Liver (tissue), 9 donors: ENCODE data around the gene NISCH. TPM values are rescaled to one million over a fixed set of nuclear protein-coding genes. Genes with fewer than 3 reads are reported as not detected.

ENCODE experiments used
- DNase-seq: peaks from one replicate; pipeline ENCODE4 v3.0.0-alpha.2; 2017; ENCODE audit warnings: low spot score
- H3K27ac ChIP-seq, 2 donors: one replicate each; pipeline ENCODE4 v1.7.0; 2013; ENCODE audit warnings: inconsistent platforms in 2 of 2, low read length in 2 of 2, control low read depth in 1 of 2, low read depth in 1 of 2, mild to moderate bottlenecking in 1 of 2
- H3K27me3 ChIP-seq, 4 donors: one replicate each; pipeline versions ENCODE4 v1.6.1 to v1.7.0; 2013; ENCODE audit warnings: low read length in 3 of 4, inconsistent platforms in 1 of 4, mild to moderate bottlenecking in 1 of 4, moderate library complexity in 1 of 4; ENCODE audit not compliant: control insufficient read depth in 4 of 4, insufficient read depth in 4 of 4
- H3K36me3 ChIP-seq, 4 donors: one replicate each; pipeline versions ENCODE4 v1.6.1 to v1.7.0; 2013; ENCODE audit warnings: low read length in 3 of 4, mild to moderate bottlenecking in 3 of 4, low read depth in 1 of 4, moderate library complexity in 1 of 4; ENCODE audit not compliant: control insufficient read depth in 4 of 4, insufficient read depth in 3 of 4
- H3K4me1 ChIP-seq, 4 donors: one replicate each; pipeline versions ENCODE4 v1.6.1 to v1.7.0; 2013; ENCODE audit warnings: low read length in 3 of 4, mild to moderate bottlenecking in 3 of 4, moderate library complexity in 1 of 4; ENCODE audit not compliant: control insufficient read depth in 4 of 4, insufficient read depth in 4 of 4
- H3K4me3 ChIP-seq, 3 donors: one replicate each; pipeline versions ENCODE4 v1.6.1 to v1.7.0; 2013; ENCODE audit warnings: low read length in 3 of 3, control low read depth in 1 of 3, low read depth in 1 of 3, mild to moderate bottlenecking in 1 of 3
- H3K9ac ChIP-seq, 2 donors: one replicate each; pipeline ENCODE4 v1.7.0; 2013; ENCODE audit warnings: low read length in 2 of 2, mild to moderate bottlenecking in 2 of 2, moderate library complexity in 2 of 2, control low read depth in 1 of 2, low read depth in 1 of 2
- H3K9me3 ChIP-seq, 4 donors: one replicate each; pipeline versions ENCODE4 v1.6.1 to v1.7.0; 2013; ENCODE audit warnings: low read length in 3 of 4; ENCODE audit not compliant: control insufficient read depth in 4 of 4
- EGR1 ChIP-seq, 2 donors: IDR thresholded peaks; 2 replicates each; pipeline ENCODE4 v1.6.1; 2016 to 2018; ENCODE audit warnings: antibody characterized with exemption in 2 of 2, low read depth in 2 of 2
- FOXA1 ChIP-seq: IDR thresholded peaks from 2 replicates; pipeline ENCODE4 v1.6.1; 2016; ENCODE audit warnings: antibody characterized with exemption
- FOXA2 ChIP-seq: IDR thresholded peaks from 2 replicates; pipeline ENCODE4 v1.6.1; 2016; ENCODE audit warnings: antibody characterized with exemption
- GABPA ChIP-seq, 2 donors: IDR thresholded peaks in 1 of 2; conservative IDR thresholded peaks in 1 of 2; 2 replicates each; pipeline ENCODE4 v1.6.1; 2016; ENCODE audit warnings: antibody characterized with exemption in 2 of 2, mild to moderate bottlenecking in 1 of 2, moderate library complexity in 1 of 2
- HNF4A ChIP-seq, 2 donors: conservative IDR thresholded peaks; 2 replicates each; pipeline ENCODE4 v1.6.1; 2016; ENCODE audit warnings: antibody characterized with exemption in 2 of 2, mild to moderate bottlenecking in 2 of 2
- HNF4G ChIP-seq: IDR thresholded peaks from 2 replicates; pipeline ENCODE4 v1.6.1; 2016; ENCODE audit warnings: antibody characterized with exemption
- JUND ChIP-seq, 2 donors: IDR thresholded peaks; 2 replicates each; pipeline ENCODE4 v1.6.1; 2016; ENCODE audit warnings: antibody characterized with exemption in 2 of 2
- NR2F2 ChIP-seq: IDR thresholded peaks from 2 replicates; pipeline ENCODE4 v1.6.1; 2016; ENCODE audit warnings: antibody characterized with exemption
- RAD21 ChIP-seq, 2 donors: IDR thresholded peaks; 2 replicates each; pipeline ENCODE4 v1.6.1; 2016; ENCODE audit warnings: antibody characterized with exemption in 2 of 2, mild to moderate bottlenecking in 2 of 2
- RXRA ChIP-seq, 2 donors: IDR thresholded peaks; 2 replicates each; pipeline ENCODE4 v1.6.1; 2017 to 2018; ENCODE audit warnings: antibody characterized with exemption in 2 of 2, mild to moderate bottlenecking in 1 of 2
- SP1 ChIP-seq: IDR thresholded peaks from 2 replicates; pipeline ENCODE4 v1.6.1; 2018; ENCODE audit warnings: antibody characterized with exemption, mild to moderate bottlenecking
- TAF1 ChIP-seq: conservative IDR thresholded peaks from 2 replicates; pipeline ENCODE4 v1.6.1; 2016; ENCODE audit warnings: antibody characterized with exemption, mild to moderate bottlenecking
- YY1 ChIP-seq: IDR thresholded peaks from 2 replicates; pipeline ENCODE4 v1.6.1; 2016; ENCODE audit warnings: antibody characterized with exemption, mild to moderate bottlenecking
- WGBS: extraction: QIAGEN DNeasy Blood & Tissue Kit; methylation state at CpG from one replicate; pipeline ENCODE4 v1.1.7; 2013; 5-methylcytosine and 5-hydroxymethylcytosine counted together
- polyA plus RNA-seq, 2 donors: library from polyadenylated mRNA; stranded (reverse) in 1 of 2; unstranded in 1 of 2; fragments of 200-250 nt in 1 of 2; fragments of >200 nt in 1 of 2; fragmentation: Nextera tagmentation in 1 of 2; extraction: Ambion mirVana in 1 of 2; gene quantifications; one replicate each; pipeline versions ENCODE4 v1.2.1 to v1.2.3, GENCODE V29; 2013 to 2015
- total RNA-seq, 2 donors: library from RNA; depleted of rRNA; stranded (reverse); fragments of >200 nt; gene quantifications; one replicate each; pipeline ENCODE4 v1.2.3, GENCODE V29; 2014
- TF ChIP-seq, protein P1 (sequence below): IDR thresholded peaks from 2 replicates; pipeline ENCODE4 v1.6.1; 2016; ENCODE audit warnings: antibody characterized with exemption
- TF ChIP-seq, protein P2 (sequence below): IDR thresholded peaks from 2 replicates; pipeline ENCODE4 v1.6.1; 2016; ENCODE audit warnings: antibody characterized with exemption
- TF ChIP-seq, protein P3 (sequence below): IDR thresholded peaks from 2 replicates; pipeline ENCODE4 v1.6.1; 2016; ENCODE audit warnings: antibody characterized with exemption, mild to moderate bottlenecking
- TF ChIP-seq, protein P4 (sequence below): fragments of 150-350 bp; IDR thresholded peaks from 2 replicates; pipeline ENCODE4 v1.5.1; 2017; ENCODE audit warnings: improper control_type of control experiment, low read depth, low read length; ENCODE audit not compliant: missing input control
- TF ChIP-seq, protein P5 (sequence below): IDR thresholded peaks from 2 replicates; pipeline ENCODE4 v1.6.1; 2016; ENCODE audit warnings: antibody characterized with exemption
- donor health status: healthy.
- donor health status: healthy.
- donor health status: healthy.
- donor health status: healthy.
- donor health status: healthy.

NISCH gene
- total and polyA plus RNA-seq, 4 donors: 10.8 to 39.8 (median 17.6) TPM

DNA sequence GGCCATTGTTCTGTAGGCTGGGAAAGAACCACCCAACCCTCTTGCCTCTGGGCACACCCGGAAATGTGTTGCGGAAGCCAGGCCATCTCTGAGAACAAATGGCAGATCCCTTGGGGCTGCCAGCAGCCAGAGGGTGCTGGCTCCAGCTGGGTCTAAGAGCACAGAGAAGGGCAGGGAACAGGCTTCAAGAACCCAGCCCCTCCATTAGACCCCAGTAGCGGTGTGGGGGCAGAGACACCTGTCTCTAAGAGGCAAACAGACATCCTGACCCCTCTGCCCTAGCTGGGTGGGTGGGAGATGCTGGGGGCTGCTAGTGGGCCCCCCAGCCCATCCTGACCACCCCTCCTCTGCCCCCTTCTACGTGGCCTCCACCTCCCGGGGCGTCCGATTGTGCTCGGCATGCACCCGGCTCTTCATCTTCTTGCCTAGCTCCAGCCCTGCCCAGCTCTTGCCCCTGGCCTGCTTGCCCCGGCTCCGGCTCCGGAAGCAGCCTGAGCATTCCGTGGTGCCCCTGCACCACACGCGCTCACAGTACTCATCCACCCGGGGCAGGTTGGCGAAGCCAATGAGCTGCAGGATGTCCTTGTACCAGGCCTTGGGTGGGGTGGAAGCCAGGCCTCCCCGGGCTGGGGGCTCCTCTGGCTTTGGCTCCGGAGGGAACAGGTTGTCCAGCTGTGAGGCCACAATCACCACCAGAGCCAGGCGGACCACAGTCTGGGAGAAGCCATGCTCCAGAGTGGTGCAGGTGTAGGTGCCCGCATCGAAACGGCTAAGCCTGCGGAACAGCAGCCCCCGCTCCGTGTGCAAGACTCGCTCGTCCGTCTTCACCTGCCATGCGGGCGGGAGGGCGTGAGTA lies 19.9 kb upstream of the NISCH start:
- Histone ChIP-seq H3K9me3 (no peaks in the 10 kb centered on the region), H3K4me1 (no peaks in the 10 kb centered on the region), H3K9ac (no peak overlapping the region), H3K36me3 (no peaks in the 10 kb centered on the region), H3K4me3 (no peak overlapping the region), H3K27ac (no peak overlapping the region), H3K27me3 (no peaks in the 10 kb centered on the region)
- TF ChIP-seq TAF1 (no peak), HNF4G (no peak), RXRA (IDR thresholded peaks at IDR 0.05) (no peak), FOXA1 (no peak), EGR1 (IDR thresholded peaks at IDR 0.05; ENCODE audit: low read depth in 2 of 2) (no peak), NR2F2 (no peak)
- no peak for DNase-seq
- WGBS: 96% methylated on average over 32 of the region's 32 CpGs

DNA sequence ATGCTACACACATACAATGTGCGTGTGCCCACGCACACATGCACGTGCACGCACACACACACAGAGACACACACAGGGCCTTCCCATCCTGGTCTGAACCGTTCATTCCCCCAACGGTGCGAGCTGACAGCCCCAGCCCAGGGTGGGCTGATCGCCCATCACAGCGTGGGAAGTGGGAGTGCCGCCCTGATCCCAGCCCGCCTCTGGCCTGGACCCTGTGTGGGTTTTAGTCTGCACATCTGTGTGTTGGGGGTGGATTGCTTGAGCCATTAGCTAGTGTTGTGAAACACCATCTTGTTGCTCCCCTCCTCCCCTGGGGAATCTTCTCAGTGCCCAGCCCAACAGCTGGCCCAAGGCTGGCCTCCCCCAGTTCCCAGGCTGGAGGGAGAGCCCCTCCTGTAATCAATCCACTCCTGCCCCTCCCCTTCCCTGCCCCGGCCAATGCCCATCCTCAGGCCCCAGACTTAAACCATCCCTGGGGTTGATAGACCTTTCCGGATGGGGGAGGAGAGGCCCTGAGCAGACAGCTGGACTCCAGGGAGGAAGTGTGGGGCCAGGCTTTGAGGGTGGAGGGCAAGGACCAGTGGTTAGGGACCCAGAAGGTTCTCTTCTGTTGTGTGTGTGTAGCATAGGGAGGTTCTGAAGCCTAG lies 18.8 kb upstream of the NISCH start:
- no peak for DNase-seq
- no peak overlapping the region for H3K4me3 ChIP-seq
- 91% methylated on average over 13 of the region's 13 CpGs for WGBS
- no peaks in the 10 kb centered on the region for H3K36me3 ChIP-seq
- no peak overlapping the region for H3K27ac ChIP-seq
- TF ChIP-seq FOXA2: no peak
- TF ChIP-seq, protein P1, sequence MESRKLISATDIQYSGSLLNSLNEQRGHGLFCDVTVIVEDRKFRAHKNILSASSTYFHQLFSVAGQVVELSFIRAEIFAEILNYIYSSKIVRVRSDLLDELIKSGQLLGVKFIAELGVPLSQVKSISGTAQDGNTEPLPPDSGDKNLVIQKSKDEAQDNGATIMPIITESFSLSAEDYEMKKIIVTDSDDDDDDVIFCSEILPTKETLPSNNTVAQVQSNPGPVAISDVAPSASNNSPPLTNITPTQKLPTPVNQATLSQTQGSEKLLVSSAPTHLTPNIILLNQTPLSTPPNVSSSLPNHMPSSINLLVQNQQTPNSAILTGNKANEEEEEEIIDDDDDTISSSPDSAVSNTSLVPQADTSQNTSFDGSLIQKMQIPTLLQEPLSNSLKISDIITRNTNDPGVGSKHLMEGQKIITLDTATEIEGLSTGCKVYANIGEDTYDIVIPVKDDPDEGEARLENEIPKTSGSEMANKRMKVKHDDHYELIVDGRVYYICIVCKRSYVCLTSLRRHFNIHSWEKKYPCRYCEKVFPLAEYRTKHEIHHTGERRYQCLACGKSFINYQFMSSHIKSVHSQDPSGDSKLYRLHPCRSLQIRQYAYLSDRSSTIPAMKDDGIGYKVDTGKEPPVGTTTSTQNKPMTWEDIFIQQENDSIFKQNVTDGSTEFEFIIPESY: no peak
- TF ChIP-seq, protein P2, sequence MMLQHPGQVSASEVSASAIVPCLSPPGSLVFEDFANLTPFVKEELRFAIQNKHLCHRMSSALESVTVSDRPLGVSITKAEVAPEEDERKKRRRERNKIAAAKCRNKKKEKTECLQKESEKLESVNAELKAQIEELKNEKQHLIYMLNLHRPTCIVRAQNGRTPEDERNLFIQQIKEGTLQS: no peak
- TF ChIP-seq YY1: no peak
- TF ChIP-seq HNF4G: no peak
- no peak for TF ChIP-seq JUND (IDR thresholded peaks at IDR 0.05)
- no peak for TF ChIP-seq TAF1
- TF ChIP-seq, protein P3, sequence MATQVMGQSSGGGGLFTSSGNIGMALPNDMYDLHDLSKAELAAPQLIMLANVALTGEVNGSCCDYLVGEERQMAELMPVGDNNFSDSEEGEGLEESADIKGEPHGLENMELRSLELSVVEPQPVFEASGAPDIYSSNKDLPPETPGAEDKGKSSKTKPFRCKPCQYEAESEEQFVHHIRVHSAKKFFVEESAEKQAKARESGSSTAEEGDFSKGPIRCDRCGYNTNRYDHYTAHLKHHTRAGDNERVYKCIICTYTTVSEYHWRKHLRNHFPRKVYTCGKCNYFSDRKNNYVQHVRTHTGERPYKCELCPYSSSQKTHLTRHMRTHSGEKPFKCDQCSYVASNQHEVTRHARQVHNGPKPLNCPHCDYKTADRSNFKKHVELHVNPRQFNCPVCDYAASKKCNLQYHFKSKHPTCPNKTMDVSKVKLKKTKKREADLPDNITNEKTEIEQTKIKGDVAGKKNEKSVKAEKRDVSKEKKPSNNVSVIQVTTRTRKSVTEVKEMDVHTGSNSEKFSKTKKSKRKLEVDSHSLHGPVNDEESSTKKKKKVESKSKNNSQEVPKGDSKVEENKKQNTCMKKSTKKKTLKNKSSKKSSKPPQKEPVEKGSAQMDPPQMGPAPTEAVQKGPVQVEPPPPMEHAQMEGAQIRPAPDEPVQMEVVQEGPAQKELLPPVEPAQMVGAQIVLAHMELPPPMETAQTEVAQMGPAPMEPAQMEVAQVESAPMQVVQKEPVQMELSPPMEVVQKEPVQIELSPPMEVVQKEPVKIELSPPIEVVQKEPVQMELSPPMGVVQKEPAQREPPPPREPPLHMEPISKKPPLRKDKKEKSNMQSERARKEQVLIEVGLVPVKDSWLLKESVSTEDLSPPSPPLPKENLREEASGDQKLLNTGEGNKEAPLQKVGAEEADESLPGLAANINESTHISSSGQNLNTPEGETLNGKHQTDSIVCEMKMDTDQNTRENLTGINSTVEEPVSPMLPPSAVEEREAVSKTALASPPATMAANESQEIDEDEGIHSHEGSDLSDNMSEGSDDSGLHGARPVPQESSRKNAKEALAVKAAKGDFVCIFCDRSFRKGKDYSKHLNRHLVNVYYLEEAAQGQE: no peak
- TF ChIP-seq HNF4A (conservative IDR thresholded peaks at IDR 0.05): no peak
- TF ChIP-seq, protein P4, sequence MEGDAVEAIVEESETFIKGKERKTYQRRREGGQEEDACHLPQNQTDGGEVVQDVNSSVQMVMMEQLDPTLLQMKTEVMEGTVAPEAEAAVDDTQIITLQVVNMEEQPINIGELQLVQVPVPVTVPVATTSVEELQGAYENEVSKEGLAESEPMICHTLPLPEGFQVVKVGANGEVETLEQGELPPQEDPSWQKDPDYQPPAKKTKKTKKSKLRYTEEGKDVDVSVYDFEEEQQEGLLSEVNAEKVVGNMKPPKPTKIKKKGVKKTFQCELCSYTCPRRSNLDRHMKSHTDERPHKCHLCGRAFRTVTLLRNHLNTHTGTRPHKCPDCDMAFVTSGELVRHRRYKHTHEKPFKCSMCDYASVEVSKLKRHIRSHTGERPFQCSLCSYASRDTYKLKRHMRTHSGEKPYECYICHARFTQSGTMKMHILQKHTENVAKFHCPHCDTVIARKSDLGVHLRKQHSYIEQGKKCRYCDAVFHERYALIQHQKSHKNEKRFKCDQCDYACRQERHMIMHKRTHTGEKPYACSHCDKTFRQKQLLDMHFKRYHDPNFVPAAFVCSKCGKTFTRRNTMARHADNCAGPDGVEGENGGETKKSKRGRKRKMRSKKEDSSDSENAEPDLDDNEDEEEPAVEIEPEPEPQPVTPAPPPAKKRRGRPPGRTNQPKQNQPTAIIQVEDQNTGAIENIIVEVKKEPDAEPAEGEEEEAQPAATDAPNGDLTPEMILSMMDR: no peak
- no peak for TF ChIP-seq FOXA1
- TF ChIP-seq, protein P5, sequence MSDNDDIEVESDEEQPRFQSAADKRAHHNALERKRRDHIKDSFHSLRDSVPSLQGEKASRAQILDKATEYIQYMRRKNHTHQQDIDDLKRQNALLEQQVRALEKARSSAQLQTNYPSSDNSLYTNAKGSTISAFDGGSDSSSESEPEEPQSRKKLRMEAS: no peak
- no peak for TF ChIP-seq SP1
- no peak for TF ChIP-seq EGR1 (IDR thresholded peaks at IDR 0.05; ENCODE audit: low read depth in 2 of 2)
- TF ChIP-seq RAD21 (IDR thresholded peaks at IDR 0.05): no peak
- no peak for TF ChIP-seq RXRA (IDR thresholded peaks at IDR 0.05)
- TF ChIP-seq NR2F2: no peak
- no peak for TF ChIP-seq GABPA (IDR thresholded peaks at IDR 0.05 in 1 of 2, conservative IDR thresholded peaks at IDR 0.05 in 1 of 2)
- no peak overlapping the region for H3K9ac ChIP-seq
- H3K9me3 ChIP-seq: no peaks in the 10 kb centered on the region
- H3K4me1 ChIP-seq: no peaks in the 10 kb centered on the region
- H3K27me3 ChIP-seq: no peaks in the 10 kb centered on the region
